GM21825 (cell line): Measurements from ENCODE around the gene SYNPR.

Experiments used
- ATAC-seq: cut with Tn5 transposase; IDR thresholded peaks from one replicate; pipeline ENCODE4 v1.9.1; 2021; ENCODE audit warnings: mild to moderate bottlenecking, moderate library complexity; ENCODE audit not compliant: unreplicated experiment

The SYNPR gene

DNA sequence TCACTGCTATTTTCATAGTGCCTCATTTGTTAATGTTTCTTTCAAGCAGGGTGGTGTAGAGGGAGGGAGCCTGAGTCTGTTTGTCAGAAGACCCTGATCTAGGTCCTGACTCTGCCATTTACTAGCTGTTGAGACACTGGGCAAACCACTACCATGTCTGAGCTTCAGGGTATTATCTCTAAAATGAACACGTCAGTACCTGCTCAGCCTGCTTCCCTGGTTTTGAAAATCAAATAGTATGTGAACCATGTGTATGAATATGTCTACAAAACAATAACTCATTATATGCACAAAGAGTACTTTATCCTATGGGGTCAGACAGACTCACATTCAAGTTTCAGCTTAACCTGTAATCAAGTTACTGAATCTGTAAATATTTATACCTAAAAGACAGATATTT is 25.1 kb downstream of the SYNPR start:
- ATAC-seq, result no peak

DNA sequence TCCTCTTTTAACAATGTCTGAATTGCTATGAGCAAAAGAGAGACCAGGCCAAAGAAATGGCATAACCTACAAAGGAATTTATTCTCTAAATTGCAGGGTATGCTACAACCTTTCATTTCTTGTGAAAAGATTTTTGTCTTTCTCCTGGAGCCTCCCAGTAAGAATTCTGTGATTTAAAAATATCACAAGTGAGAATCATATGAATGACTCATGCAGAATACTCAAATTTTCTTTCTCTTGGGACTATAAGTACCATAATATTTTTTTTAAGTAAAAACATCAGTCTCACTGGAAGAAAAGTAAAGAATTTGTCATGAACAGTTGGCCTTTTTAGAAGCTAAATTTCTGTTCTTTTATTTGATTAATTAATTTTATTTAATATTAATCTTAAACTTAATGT is 26.3 kb downstream of the SYNPR start:
- ATAC-seq, result no peak

DNA sequence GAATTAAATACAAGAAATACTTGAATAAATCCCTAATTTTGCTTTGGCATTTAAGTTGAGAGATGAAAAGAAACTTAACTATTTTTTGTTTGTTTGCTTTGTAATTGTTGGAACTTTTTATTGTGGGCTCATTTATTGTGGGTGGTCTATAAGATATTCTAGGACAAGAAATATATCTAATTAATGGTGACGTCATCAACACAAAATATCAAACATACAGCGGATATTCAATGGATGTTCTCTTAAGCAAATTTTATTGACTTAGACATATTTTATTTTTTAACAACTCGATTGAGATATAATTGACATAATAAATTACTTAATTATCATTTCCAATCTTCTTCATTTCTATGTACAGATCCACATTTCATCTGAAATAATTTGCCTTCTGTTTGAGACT is 30.0 kb downstream of the SYNPR start:
- ATAC-seq, result no peak

DNA sequence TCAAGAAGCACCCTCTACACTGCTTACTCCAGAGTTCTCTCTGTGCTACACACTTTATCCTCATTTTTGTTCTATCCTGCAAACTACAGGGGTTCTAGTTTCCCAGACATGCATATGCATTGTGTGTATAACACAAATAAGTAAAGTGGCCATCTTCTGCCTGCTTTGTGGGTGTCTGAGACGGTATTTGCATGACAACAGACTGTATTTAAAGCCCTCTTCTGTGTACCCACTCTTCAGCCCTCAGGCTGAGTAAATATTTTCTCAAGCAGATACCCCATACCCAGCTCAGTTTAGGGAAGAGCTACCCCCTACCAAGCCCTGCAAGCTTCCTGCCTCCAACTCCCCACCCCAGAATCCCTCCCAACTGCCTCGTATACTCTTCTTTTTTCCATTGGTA is 31.7 kb downstream of the SYNPR start:
- no peak for ATAC-seq

DNA sequence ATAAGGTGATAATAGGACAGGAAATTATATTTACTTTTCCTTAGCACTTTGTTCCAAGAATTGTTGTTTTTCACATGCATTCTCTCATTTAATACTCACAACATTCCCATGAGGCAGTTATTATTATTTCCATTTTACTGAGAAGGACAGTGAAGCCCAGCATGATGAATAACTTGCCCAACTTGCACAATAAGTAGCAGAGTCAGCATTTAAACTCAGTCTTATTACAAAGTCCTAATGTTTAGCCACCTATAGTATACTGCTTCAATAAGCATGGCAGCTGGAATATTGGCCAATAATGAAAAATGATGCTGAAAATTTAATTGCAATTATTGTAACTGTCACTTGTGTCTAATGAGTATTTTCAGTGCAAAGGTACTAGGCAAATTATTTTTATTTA is 45.7 kb downstream of the SYNPR start:
- no peak for ATAC-seq

DNA sequence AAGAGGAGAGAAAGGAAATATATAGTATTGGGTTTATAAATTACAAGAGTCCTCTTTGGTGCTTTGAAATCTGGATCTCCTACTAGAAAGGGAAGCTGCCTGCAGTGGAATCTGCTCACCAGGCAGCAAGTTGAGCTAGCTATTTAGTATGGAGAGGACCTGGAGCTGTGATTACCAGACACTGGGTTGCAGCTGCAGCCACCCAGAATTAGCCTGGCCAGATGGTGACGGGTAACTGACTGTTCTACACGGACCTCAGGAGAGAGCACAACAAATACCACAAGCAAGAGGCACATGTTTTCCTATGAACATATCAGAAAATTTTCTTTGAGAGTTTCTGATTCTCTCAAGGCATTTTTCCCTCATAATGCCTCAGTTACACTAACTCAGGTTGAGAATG is 46.5 kb downstream of the SYNPR start:
- no peak for ATAC-seq

DNA sequence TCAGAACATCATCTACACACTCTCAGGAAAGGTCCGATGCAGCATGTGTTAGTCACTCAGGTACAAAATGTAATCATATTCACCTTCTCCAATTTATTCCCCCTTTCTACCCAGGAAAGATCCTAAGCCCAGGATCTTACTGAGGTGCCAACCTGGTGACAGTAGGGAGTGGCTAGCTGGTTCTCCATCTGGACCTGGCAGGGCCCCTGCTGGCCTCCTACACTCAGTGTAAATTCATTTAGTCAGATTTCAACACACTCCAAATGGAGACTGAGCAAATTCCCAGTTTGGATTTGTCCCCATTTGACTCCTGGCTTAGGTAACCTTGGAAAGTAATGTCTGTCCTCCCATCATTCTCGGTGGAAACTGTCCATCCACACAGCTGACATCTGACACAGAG is 47.3 kb downstream of the SYNPR start:
- no peak for ATAC-seq

DNA sequence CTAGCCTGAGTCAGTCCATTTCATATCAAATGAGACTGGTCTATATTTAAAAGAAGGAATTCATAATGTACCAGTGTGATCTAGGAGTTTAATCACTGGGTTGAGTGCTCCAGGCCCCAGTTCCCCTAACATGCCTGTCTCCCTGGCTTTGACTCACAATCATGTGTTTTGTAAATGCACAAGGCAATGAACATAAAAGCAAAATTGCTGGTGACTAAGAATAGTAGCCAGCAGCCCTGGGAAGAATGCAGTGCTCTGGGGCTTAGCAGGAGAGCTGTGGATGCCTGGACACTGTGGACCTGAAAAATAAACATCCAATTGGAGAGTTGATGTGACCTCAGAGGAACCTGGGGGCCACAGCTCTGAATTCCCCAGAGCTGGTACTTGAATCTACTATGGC is 50.3 kb downstream of the SYNPR start:
- no peak for ATAC-seq

DNA sequence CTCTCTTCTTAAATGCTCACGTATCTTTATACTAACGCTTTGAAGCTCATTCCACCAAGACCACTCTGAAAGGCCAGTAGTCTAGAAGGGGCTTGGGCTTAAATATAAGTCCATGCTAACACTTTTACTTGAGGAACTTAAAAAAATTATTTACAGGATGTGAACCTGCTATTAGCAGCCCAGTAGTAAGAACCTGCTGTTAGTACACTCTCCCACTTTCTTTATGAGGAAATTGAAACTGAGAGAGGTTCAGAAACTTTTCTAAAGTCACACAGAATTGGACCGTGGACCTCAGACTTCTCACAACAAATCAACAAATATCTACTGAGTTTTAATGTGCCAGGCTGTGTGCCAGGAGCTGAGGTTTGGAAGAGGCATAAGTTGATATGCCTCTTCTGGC is 53.4 kb downstream of the SYNPR start:
- no peak for ATAC-seq

DNA sequence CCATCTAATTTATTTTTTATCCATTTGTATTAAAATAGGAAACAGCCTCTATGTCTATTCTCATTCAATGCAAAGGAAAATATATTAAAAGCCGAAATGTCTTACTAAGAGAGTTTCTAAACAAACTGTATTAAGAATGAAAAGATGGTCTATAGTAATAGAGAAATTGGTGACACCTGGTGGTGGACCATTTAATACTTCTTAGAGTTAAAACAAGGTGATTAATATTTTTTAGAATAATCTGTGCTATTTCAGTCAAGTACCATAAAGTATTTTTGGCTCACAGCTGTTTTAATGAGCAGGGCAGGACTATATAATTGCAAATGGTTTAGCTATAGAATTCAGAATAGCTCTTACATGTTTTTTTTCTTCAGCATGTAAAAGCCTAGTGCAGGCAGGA is 55.7 kb downstream of the SYNPR start:
- ATAC-seq, result no peak

DNA sequence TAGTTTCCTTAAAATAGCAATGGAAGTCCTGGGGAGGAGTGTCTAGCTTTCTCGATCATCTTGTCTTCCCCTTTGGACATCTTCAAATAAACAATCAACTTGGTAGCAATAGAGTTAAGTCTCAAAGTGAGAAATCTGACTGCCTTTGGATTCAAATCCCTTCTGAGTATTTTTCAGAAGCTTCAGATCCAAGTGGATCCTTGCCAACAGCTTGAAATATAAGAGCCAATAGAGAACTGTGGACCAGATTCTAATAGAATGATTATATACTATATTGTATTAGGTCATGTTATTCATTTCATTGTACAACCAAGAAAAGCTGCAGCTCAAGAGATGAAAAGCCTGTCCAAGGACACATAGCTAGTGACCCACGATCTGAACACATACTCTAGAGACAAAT is 60.2 kb downstream of the SYNPR start:
- ATAC-seq, result no peak

DNA sequence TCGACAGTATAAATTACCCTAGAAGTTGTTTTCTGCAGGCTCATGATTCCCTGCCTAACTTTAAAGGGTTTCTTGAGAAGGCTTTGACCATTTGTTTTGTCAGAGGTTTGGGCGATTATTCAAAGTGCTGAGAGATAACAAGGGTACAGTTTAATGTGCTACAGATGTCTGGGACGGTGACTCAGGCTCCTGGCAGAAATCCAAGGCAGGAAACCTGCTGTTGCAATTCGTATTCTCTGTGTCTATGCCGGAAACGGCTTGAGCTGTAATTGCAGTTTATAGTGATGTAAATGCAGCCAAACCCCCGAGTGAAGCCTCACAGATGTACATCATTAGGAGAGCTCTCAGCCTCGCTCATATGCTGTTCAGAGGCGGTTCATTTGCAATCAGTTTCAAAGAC is 65.6 kb downstream of the SYNPR start:
- ATAC-seq, result no peak

DNA sequence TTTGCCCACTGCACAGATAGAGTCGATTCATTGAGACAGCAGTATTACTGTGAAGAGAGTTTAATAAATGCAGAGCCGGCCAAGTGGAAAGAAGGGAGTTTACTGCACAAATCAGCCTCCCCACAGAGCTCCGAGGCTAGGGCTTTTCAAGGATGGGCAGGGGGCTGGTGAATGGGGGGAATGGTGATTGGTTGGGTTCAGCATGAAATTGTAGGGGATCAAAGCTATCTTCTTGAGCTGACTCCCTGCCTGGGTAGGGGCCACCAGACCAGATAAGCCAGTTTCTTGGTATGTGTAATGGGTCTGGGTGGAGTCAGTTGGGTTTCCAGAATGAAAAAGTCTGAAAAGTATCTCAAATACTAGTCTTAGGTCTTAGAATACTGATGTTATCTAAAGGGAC is 66.6 kb downstream of the SYNPR start:
- no peak for ATAC-seq

DNA sequence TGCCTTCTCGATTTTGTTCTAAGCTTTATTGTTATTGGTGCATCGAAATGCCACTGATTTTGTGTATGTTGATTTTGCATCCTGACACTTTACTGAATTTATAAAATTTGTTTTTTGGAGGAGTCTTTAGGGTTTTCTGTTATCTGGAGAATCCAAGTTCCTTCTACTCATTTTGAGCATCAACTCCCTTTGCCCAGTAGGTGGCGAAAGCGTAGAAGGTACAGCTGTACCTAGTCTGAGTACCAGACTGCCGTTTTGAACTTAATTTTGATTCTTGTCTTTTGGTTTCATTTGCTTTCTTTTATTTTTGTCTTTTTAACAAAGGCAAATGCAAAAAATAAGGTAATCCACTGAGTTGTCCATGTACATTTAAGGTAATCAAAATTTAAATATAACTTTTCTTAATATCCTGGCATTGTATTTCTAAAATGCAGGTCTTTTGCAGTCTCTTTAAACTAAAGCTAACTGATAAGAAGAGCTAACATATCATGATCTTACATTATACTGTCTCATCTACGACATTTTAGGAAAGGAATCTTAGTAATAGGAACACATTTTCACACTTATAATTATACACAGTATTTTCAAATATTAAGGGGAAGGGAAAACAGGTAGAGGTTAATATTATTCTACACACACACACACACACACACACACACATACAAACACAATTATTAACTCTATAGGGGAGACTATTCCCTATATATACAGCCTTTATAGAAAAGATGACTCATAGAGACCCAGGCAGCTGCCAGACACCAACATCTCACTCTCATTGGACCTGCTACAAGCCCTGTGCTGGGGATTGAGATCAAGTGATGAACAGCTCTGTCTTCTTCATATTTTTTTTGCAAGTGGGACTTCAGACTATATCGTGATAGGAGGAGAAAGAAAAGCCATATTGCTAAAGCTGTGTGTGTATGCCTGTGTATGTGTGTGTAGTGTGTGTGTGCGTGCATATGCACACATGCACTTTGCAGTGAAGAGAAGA is 71.8 kb downstream of the SYNPR start:
- no peak for ATAC-seq

DNA sequence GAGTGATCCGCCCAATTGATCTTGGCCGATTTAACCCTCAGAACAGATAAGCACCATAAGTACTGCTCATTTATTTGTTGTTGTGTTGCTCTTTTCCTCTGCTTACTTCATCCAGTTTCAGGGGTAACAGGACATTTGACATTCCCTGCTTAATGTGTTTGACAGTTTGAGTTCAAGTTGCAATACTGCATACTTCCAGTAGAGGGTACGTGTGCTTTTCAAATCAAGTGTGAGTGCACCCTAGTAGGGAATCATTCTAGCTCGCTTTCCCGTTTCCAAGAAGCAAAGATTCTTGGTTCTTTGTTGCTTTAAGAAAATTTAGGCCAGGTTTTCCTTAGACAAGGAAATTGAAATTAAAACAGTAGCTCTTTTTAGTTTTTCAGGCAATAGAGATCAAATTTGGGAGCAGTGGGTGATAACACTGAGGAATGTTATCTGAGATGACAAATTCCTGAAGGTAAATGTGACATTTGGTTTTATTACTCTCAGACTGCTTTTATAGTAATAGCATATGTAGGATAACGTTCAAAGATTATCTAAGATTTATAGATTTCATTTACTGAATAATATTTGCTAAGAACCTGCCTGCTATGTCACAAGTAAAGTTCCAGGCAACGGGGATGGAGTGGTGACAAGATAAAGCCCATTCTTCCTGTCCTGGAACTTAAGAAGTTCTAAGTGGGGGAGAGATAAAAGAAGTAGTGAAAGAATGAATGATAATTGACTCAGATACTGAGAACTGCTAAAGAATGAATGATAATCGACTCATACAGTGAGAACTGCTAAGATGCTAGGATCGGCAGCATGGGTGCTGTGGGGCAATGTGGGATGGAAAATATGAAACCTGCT is 73.3 kb downstream of the SYNPR start:
- ATAC-seq, result peak; percentile 65

DNA sequence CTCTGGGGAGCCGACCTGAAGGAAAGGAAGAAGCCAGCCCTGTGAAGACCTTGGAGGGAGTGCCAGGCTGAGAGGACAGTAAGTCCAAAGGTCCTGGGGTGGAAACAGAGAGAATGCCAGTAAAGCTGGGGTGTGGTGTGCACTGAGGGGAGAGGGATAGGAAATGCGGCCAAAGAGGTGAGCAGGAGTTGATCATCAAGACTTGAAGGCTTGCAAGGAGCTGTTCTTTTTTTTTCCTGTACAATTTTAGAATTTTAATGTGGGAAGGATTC is 73.8 kb downstream of the SYNPR start:
- no peak for ATAC-seq

DNA sequence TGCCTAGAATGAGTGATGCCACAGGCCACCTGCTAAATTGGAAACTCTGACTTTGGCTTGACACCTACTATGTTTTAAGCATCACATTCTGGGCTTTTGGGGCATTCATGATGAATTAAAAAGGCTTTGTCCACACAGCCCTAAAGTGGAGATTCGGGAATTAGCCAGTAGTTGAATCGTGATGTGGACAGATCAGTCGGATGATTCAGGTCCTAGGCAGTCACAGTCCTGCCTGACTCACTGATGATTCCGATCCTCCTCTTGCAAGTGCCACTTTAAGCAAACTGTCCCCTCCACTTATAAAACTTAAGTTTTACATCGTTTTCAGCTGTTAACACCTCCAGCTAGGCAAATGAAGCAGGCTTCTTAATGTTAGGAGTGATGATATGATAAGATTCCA is 75.3 kb downstream of the SYNPR start:
- ATAC-seq, result no peak

DNA sequence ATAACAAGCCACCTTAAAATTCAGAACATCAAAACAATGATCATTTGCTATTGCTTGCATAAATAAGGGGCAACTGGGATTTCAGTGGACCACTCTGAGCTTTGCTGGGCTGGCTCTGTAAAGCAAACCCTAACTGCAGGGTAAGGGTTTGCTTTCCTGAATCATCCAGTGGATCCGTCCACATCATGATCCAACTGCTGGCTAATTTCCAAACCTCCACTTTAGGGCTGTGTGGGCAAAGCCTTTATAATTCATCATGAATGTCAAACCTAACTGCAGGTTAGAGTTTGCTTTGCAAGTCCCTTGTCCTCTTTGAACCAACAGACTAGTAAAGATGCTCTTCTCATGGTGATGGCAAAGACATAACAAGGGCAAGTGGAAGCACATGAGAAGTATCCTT is 76.1 kb downstream of the SYNPR start:
- ATAC-seq, result no peak

DNA sequence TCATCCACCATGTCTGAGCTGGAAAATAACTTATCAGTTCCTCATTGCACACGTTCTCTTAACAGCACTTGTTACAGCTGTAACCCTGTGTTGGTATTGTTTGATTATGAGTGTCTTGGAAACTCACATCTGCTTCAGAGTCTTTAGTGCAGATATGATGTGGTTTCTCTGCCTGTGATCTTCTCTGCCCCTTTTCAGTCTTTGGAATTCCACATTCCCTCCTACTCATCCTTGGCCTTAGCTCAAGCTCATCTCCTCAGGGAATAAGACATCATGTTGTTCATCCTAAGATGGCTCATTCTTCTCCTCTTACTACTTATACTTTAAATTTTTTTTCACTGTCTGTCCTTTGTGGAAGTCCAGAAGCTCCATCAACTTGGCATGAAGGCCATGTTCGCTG is 77.7 kb downstream of the SYNPR start:
- ATAC-seq, result no peak

DNA sequence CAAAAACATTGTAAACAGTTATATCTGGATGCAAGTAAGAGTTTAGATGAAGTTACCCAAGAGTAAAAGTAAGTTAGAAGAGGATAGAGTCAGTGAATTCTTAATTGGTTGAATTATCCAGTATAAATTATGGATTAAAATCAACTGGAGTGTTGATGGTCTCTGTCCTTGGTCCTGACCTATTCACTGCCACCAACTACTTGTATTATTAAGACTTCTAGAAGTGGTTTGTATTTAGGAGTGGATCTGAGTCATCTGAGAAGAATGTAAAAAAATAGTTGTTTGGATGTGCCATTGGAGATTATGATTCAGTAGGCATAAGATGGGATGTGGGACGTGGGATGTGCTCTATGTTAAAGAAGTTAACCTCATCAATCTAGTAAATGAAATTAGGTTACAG is 86.4 kb downstream of the SYNPR start:
- ATAC-seq, result no peak

DNA sequence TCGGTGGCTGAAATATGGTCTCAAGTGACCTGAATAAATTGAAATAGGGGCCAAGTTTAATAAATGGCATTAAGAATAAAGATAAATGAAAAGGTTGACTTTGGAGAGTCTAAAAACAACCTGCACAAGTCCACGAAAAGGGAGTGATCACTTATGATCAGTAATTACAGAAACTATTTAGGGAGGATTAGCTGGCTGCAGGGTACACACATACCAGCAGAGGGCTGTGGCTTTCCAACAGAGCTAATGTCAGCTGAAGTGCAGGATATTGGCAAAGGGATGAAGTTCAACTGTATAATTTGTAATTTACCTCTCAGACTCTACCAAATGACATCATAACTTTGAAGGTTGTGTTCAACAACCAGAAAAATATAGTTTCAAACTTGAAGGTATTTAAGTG is 86.8 kb downstream of the SYNPR start:
- no peak for ATAC-seq

DNA sequence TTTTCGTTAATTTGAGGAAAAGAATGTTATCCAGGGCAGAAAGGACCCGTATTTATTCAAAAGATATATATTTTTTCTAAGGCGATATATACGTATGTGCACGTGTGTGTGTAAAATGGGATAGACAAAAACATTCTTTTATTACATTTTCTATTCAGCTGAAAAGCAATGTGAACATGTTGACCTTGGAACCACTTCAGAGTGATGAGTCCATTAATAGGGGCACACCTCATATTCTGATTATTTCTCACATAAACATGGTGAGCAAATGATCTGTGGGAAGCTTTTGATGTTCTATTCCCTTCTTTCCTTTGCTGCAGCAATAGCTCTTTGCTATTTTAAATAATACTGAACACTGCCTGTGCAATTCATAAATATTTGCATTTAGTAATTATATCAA is 87.6 kb downstream of the SYNPR start:
- no peak for ATAC-seq
